ENCODE data around the gene JPT2.

Gene JPT2

GRCh38 chr16:1674306-1674705, 3.8 kb upstream of the JPT2 start:
- no peak for TF ChIP-seq CTCF (conservative IDR thresholded peaks at IDR 0.05; ENCODE audit: low read depth, low read length)
- no peak for DNase-seq (ENCODE audit: low read depth)
- no peak overlapping the region for H3K4me3 ChIP-seq (ENCODE audit: low read length)

- H3K4me3 ChIP-seq (ENCODE audit: low read length): no peak overlapping the region
- no peak for DNase-seq (ENCODE audit: low read depth)
- no peak for TF ChIP-seq CTCF (conservative IDR thresholded peaks at IDR 0.05; ENCODE audit: low read depth, low read length)
Observed at GRCh38 chr16:1674751-1675664, 3.1 kb upstream of the JPT2 start.

GRCh38 chr16:1676661-1677060, 1.4 kb upstream of the JPT2 start:
- no peak for TF ChIP-seq CTCF (conservative IDR thresholded peaks at IDR 0.05; ENCODE audit: low read depth, low read length)
- DNase-seq (ENCODE audit: low read depth): no peak

GRCh38 chr16:1677339-1677738, 740 bp upstream of the JPT2 start:
- no peak for DNase-seq (ENCODE audit: low read depth)
- TF ChIP-seq CTCF (conservative IDR thresholded peaks at IDR 0.05; ENCODE audit: low read depth, low read length): no peak
- H3K4me3 ChIP-seq (ENCODE audit: low read length): peak overlapping the region; percentile 41

More at GRCh38 chr16:1676661-1677060, 1.4 kb upstream of the JPT2 start:
- no peak overlapping the region for H3K4me3 ChIP-seq (ENCODE audit: low read length)

- TF ChIP-seq CTCF (conservative IDR thresholded peaks at IDR 0.05; ENCODE audit: low read depth, low read length): peak; percentile 7
- no peak for DNase-seq (ENCODE audit: low read depth)
- H3K4me3 ChIP-seq (ENCODE audit: low read length): peak overlapping the region; percentile 84
Observed at GRCh38 chr16:1678500-1679098, 520 bp downstream of the JPT2 start.

GRCh38 chr16:1680361-1680760, 2.3 kb downstream of the JPT2 start:
- DNase-seq (ENCODE audit: low read depth): no peak
- no peak for TF ChIP-seq CTCF (conservative IDR thresholded peaks at IDR 0.05; ENCODE audit: low read depth, low read length)
- no peak overlapping the region for H3K4me3 ChIP-seq (ENCODE audit: low read length)

GRCh38 chr16:1681032-1681431, 3.0 kb downstream of the JPT2 start:
- H3K4me3 ChIP-seq (ENCODE audit: low read length): no peak overlapping the region
- no peak for TF ChIP-seq CTCF (conservative IDR thresholded peaks at IDR 0.05; ENCODE audit: low read depth, low read length)
- DNase-seq (ENCODE audit: low read depth): no peak

All from retinal pigment epithelial cell (primary cell).